Testis (tissue), 2 donors: Measurements from ENCODE around the gene HBQ1.
"Not testable (repeated sequence)": the region's sequence is repeated elsewhere in the genome, so short reads cannot be mapped to it uniquely, and the experiment has no call there.

Experiments
- POLR2A ChIP-seq: fragments of 450-650 bp; IDR thresholded peaks from one replicate; pipeline ENCODE4 v1.6.1; 2017; ENCODE audit warnings: antibody characterized with exemption, mild to moderate bottlenecking, moderate library complexity
- TF ChIP-seq, protein P1 (sequence below), 3 experiments: fragments of 450-650 bp in 2 of 3; fragments of 200-600 bp in 1 of 3; sonication (generic) in 1 of 3; IDR thresholded peaks; one replicate each; pipeline ENCODE4 v1.5.1; 2016 to 2019; ENCODE audit warnings: antibody characterized with exemption in 3 of 3, mild to moderate bottlenecking in 2 of 3, moderate library complexity in 1 of 3

DNA sequence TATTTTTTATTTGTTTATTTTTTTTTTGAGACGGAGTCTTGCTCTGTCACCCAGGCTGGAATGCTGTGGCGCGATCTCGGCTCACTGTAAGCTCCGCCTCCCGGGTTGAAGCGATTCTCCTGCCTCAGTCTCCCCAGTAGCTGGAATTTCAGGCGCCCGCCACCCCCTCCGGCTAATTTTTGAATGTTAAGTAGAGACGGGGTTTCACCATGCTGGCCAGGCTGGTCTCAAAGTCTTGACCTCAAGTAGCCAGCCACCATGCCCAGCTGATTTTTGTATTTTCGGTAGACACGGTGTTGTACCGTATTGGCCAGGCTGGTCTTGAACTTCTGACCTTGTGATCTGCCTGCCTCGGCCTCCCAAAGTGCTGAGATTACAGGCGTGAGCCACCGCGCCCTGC is 50.1 kb downstream of the HBQ1 start:
- TF ChIP-seq, protein P1, sequence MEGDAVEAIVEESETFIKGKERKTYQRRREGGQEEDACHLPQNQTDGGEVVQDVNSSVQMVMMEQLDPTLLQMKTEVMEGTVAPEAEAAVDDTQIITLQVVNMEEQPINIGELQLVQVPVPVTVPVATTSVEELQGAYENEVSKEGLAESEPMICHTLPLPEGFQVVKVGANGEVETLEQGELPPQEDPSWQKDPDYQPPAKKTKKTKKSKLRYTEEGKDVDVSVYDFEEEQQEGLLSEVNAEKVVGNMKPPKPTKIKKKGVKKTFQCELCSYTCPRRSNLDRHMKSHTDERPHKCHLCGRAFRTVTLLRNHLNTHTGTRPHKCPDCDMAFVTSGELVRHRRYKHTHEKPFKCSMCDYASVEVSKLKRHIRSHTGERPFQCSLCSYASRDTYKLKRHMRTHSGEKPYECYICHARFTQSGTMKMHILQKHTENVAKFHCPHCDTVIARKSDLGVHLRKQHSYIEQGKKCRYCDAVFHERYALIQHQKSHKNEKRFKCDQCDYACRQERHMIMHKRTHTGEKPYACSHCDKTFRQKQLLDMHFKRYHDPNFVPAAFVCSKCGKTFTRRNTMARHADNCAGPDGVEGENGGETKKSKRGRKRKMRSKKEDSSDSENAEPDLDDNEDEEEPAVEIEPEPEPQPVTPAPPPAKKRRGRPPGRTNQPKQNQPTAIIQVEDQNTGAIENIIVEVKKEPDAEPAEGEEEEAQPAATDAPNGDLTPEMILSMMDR (IDR thresholded peaks at IDR 0.05) = not testable (repeated sequence)
- not testable (repeated sequence) for TF ChIP-seq POLR2A
